IMR-90 (cell line): ENCODE results near the gene BTBD9.

Experiments
- CEBPB ChIP-seq: IDR thresholded peaks from 2 replicates; pipeline ENCODE4 v1.6.1; 2012; ENCODE audit warnings: low read depth, low read length, improper control_type of control experiment
- CTCF ChIP-seq: conservative IDR thresholded peaks from 2 replicates; pipeline ENCODE4 v1.5.1; 2012; ENCODE audit warnings: mild to moderate bottlenecking, low read depth, low read length, improper control_type of control experiment
- POLR2A ChIP-seq: IDR thresholded peaks from 2 replicates; pipeline ENCODE4 v1.6.1; 2012; ENCODE audit warnings: mild to moderate bottlenecking, low read depth, low read length
- RAD21 ChIP-seq: IDR thresholded peaks from 2 replicates; pipeline ENCODE4 v1.6.1; 2012; ENCODE audit warnings: low read length, improper control_type of control experiment
- USF2 ChIP-seq: fragments of 150-350 bp; IDR thresholded peaks from 2 replicates; pipeline ENCODE4 v1.6.1; 2017; ENCODE audit warnings: mild to moderate bottlenecking, antibody characterized with exemption, low read length, low read depth

DNA sequence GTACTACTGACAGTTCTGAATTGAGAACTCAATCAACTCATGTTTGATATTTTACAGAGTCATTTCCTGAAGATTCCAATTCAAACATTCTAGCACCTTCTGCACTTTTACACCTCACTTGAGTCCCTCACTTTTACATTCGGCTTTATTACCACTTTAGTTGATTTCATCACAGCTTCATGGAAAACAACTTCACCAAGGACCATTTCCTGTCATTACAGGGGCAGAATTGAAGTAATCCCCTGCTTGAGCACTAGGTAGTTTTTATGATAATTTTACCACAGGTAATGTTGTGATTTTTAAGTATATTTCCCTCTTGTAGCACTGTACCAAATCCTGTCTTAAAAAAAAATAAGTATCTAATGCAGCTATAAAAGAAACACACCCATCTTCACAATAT lies 312.9 kb downstream of the BTBD9 start:
- no peak for TF ChIP-seq POLR2A
- TF ChIP-seq RAD21, result no peak
- no peak for TF ChIP-seq USF2
- no peak for TF ChIP-seq CTCF
- TF ChIP-seq CEBPB, result no peak
